ENCODE results near the gene NIT2. TPM values are rescaled to one million over a fixed set of nuclear protein-coding genes. Genes with fewer than 3 reads are reported as not detected.

The NIT2 gene
- total RNA-seq, 2 donors from 2014 or later: 25.5 to 29.2 TPM

DNA sequence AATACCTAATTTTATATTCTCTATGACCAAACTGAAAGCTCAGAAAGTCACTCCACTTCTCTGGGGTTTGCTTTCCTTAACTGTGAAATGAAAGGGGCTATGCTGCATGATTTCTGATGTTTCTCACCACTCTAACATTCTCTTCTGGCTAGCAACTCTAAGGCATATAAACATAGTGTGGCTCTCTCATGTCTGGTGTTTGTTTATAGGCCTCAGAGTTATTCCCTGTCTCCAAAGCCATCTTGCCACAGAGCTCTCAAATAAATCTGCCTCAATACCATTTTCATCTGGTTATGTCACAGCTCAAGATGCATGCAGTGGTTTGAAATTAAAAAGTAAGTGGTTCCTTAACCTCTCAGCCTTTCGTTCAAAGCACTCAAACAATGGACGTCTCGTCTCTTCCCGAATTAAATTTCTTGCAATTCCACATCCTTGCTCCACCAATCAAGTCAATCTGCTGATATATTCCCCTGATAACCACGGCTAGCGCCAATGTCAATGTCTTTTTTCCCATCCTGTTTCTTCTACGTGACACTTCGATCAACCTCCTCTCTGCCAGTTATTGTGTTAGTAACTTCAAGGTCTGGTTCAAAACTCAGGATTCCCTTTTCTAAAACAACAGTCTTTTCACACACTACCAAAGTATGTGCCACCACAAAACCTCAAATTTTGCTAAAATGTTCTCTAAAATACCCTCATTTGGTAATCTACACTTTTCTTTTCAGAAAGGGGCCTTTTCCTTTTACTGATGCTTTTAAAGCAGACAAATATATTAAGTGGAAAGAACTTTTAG lies 50.4 kb downstream of the NIT2 start:
- Histone ChIP-seq H3K9ac (ENCODE audit: low read depth in 2 of 2, low read length in 2 of 2) (no peak overlapping the region), H3K4me1 (no peaks in the 10 kb centered on the region), H3K27me3 (no peaks in the 10 kb centered on the region), H3K36me3 (peaks cover 10% of the 10 kb centered on the region), H3K9me3 (no peaks in the 10 kb centered on the region), H3K4me3 (no peak overlapping the region), H3K27ac (no peak overlapping the region)
- TF ChIP-seq, protein P1, sequence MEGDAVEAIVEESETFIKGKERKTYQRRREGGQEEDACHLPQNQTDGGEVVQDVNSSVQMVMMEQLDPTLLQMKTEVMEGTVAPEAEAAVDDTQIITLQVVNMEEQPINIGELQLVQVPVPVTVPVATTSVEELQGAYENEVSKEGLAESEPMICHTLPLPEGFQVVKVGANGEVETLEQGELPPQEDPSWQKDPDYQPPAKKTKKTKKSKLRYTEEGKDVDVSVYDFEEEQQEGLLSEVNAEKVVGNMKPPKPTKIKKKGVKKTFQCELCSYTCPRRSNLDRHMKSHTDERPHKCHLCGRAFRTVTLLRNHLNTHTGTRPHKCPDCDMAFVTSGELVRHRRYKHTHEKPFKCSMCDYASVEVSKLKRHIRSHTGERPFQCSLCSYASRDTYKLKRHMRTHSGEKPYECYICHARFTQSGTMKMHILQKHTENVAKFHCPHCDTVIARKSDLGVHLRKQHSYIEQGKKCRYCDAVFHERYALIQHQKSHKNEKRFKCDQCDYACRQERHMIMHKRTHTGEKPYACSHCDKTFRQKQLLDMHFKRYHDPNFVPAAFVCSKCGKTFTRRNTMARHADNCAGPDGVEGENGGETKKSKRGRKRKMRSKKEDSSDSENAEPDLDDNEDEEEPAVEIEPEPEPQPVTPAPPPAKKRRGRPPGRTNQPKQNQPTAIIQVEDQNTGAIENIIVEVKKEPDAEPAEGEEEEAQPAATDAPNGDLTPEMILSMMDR (IDR thresholded peaks at IDR 0.05): no peak
- DNase-seq: no peak
- intact Hi-C loops (cut with DNase I): no loop called here

DNA sequence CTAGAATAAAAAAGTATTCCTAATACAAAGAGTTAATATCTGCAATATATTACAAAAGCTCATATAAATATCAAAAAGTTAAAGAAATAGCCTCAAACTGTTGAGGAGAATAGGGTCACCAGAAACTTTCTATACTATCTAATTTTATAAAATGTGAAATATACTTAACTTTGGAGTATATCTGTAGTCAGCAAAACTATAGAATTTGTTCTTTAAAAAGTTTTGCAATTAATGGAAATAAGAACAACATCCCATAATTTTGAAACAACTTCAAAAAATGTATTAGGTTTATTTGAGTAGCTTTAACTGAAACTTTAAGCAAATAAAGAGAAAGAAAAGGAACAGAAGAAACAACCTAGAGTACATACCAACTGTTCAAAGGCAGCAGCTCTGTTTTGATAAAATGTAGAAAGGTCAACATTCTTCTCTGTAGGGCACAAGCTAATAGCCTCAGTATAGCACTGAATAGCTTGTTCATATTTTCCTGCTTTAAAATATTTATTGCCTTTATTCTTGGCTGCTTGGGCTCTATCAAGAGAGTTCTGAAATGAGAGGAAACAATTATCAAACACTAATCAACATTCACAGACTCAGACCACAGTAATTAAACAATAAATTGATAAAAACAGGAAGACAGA lies 52.0 kb downstream of the NIT2 start:
- Histone ChIP-seq H3K9me3 (no peaks in the 10 kb centered on the region), H3K4me1 (no peaks in the 10 kb centered on the region), H3K9ac (ENCODE audit: low read depth in 2 of 2, low read length in 2 of 2) (no peak overlapping the region), H3K36me3 (peaks cover 10% of the 10 kb centered on the region), H3K27me3 (no peaks in the 10 kb centered on the region), H3K4me3 (no peak overlapping the region), H3K27ac (no peak overlapping the region)
- intact Hi-C loops (cut with DNase I): no loop called here
- DNase-seq: no peak
- TF ChIP-seq, protein P1 (IDR thresholded peaks at IDR 0.05): no peak

DNA sequence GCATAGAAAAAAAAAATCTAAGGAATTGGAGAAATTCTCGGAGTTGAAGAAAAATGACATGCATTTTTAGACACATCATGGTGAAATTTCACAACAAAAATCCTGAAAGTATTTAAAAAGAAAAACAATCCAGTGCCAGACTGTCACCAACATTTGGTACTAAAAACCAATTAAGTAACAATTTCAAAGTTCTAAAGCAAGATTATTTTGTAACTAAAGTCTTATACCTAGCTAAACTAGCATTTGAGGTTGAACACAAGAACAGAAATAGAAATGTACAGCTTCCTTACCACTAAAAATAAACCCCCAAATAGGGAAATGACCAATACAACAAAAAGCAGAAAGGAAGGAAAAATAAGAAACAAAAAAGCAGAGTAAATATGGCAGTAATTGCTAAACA lies 54.5 kb downstream of the NIT2 start:
- intact Hi-C loops (cut with DNase I): no loop called here

DNA sequence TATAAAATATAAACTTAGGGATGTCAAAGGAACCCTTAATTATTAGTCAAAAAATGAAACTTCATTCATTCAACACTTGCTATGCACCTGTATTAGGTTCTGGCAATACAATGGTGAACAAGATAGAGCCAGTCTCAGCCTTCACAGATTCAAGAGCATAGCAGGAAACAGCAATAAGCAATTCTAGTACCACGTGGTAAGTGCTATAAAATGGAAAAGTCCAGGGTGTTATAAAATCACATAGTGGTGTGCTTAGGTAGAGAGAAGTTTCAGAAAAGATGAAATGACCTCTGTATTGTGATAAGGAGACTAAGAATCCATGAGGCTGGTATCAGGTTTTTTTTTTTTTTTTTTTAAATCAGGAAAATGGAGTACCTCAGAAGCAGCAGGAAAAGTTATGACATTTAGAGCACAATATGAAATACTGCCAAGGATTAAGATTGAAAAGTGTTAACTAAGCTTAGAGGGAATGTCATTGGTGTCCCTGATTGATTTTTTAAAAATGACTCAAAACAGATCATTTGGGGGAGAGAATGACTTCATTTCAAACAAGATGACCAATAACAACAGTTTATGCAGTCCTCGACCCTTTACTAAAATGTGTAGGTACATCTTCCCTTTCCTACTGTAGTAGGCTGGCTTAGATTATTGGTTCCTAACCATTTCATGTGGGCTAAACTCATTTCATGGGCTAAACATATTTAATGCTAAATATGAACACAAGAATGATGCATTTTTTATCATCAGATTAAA lies 61.3 kb downstream of the NIT2 start:
- Histone ChIP-seq H3K4me3 (no peak overlapping the region), H3K9ac (ENCODE audit: low read depth in 2 of 2, low read length in 2 of 2) (no peak overlapping the region), H3K36me3 (no peaks in the 10 kb centered on the region), H3K27me3 (no peaks in the 10 kb centered on the region), H3K4me1 (peaks cover 5% of the 10 kb centered on the region), H3K9me3 (no peaks in the 10 kb centered on the region), H3K27ac (peak overlapping the region; percentile 33)
- intact Hi-C loops (cut with DNase I): no loop called here
- TF ChIP-seq, protein P1 (IDR thresholded peaks at IDR 0.05): no peak
- DNase-seq: peak; percentile 29

More for the DNA sequence above, 54.5 kb downstream of the NIT2 start:
- Histone ChIP-seq H3K9me3 (no peaks in the 10 kb centered on the region), H3K27me3 (no peaks in the 10 kb centered on the region), H3K9ac (ENCODE audit: low read depth in 2 of 2, low read length in 2 of 2) (no peak overlapping the region), H3K36me3 (peaks cover 10% of the 10 kb centered on the region), H3K27ac (no peak overlapping the region), H3K4me1 (no peaks in the 10 kb centered on the region), H3K4me3 (no peak overlapping the region)
- no peak for DNase-seq
- TF ChIP-seq, protein P1 (IDR thresholded peaks at IDR 0.05): no peak

DNA sequence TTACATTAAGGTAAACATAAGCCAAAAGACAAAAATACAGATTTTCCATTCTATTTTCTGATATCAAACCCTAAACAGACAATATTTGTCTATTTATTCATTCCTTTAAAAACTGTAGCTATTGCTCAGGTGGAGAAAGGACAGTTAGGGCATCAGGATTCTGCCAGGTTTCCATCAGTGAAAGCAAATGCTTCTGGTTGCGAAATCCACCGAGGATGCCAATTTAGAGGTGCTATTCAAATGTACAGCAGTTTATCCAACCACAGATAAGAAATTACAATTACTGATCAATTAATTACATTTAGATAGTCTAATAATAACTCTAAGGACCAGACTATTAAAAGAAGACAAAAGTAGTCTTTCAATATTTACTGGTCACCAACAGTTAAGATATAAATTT lies 62.4 kb downstream of the NIT2 start:
- no peaks in the 10 kb centered on the region for H3K36me3 ChIP-seq
- no peak overlapping the region for H3K27ac ChIP-seq
- H3K9ac ChIP-seq (ENCODE audit: low read depth in 2 of 2, low read length in 2 of 2): no peak overlapping the region
- peaks cover 5% of the 10 kb centered on the region for H3K4me1 ChIP-seq
- DNase-seq: no peak
- no peaks in the 10 kb centered on the region for H3K9me3 ChIP-seq
- intact Hi-C loops (cut with DNase I): no loop called here
- H3K4me3 ChIP-seq: no peak overlapping the region
- TF ChIP-seq, protein P1 (IDR thresholded peaks at IDR 0.05): no peak
- H3K27me3 ChIP-seq: no peaks in the 10 kb centered on the region

All from colonic mucosa (tissue), 4 donors.